HG02970 (cell line): ENCODE results near the gene BTN3A1.
A peak's percentile ranks its signal among the peaks of the same experiment; 100 is the strongest.
"Not testable (repeated sequence)": the region's sequence is repeated elsewhere in the genome, so short reads cannot be mapped to it uniquely, and the experiment has no call there.

Experiments used
- ATAC-seq: cut with Tn5 transposase; IDR thresholded peaks from one replicate; pipeline ENCODE4 v1.9.1; 2021; ENCODE audit warnings: mild to moderate bottlenecking, moderate library complexity, moderate number of reproducible peaks; ENCODE audit not compliant: unreplicated experiment, low FRiP score

The BTN3A1 gene

DNA sequence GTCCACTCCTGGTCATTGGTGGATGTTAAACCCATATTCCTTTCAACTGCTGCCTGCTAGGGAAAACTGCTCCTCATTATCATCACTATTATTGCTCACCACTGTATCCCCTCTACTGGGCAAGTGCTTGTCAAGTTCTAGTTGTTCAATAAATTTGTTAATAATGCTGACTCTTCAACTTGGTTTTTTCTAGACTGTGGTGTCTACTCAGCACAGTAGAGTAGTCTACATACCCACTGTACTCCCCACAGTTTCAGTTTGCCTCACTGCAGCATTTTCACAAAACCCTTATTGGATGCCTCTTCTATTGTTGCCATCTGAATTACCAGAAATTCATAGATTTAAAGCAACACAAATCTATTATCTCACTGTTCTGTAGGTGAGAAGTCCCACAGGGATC, 23.9 kb upstream of the BTN3A1 start:
- not testable (repeated sequence) for ATAC-seq

DNA sequence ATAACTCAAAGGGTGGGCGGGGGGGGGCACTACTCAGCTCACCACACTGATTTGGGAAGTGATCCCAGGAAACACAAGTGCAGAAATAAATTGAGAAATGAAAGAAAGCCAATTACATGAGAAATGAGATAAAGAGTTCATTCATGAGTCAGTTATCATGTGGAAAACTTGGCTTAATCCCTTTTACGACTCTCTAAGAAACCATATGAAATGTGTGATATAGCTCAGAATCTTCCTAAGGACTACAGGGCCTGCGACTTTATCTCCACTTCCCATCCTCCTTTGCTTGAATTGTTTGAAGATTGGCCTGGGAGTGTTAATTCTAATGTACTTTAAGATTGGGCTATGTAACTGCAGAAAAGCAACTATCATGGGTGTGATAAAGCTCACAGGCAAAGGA, 22.8 kb upstream of the BTN3A1 start:
- no peak for ATAC-seq

DNA sequence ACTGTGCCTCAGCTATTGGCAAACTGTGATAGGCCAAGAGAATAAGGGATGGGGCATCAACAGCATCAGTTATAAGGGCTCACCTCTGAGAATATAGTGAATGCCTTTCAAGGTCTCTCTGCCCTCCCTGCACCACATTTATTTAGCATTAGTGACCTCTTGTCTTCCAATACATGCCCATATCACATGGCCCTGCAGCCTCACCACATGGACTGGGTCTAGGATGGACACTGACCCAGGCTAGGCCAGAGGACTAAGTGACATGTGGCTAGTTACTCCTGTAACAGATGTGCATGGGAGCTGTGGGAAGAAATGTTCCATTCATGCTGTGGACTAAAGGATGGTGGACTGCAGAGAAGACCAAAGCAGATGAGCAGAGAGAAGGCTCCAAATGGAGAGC, 22.3 kb upstream of the BTN3A1 start:
- ATAC-seq = no peak

- ATAC-seq = no peak
Observed at GRCh38 chr6:26380256-26380655, 21.8 kb upstream of the BTN3A1 start.

GRCh38 chr6:26382121-26382520, 20.0 kb upstream of the BTN3A1 start:
- ATAC-seq = no peak

- ATAC-seq = no peak
Observed at GRCh38 chr6:26383624-26384417, 18.3 kb upstream of the BTN3A1 start.

DNA sequence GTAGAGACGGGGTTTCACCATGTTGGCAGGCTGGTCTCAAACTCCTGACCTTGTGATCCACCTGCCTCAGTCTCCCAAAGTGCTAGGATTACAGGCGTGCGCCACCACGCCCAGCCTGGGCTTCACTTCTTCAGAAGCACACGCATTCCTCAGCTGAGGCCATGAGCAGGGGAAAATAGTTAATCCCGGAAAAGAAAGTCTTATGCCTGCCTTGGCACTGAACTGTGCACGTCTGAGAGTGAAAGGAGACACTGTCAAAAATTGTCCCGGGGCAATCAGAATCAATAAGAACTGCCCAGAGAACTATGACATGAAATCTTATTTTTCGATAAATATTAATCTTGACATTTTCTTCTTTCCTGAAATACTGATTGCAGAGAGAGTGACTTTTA, 16.3 kb upstream of the BTN3A1 start:
- ATAC-seq = no peak

- ATAC-seq = no peak
Observed at GRCh38 chr6:26387565-26387964, 14.5 kb upstream of the BTN3A1 start.

DNA sequence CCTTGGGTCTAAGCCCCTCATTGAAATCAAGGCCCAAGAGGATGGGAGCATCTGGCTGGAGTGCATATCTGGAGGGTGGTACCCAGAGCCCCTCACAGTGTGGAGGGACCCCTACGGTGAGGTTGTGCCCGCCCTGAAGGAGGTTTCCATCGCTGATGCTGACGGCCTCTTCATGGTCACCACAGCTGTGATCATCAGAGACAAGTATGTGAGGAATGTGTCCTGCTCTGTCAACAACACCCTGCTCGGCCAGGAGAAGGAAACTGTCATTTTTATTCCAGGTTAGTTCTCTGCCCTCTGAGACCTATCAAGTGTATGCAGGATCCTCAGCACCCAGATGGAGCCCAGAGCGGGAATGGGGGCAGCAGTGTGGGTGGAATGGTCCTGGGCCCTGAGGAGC, 14.1 kb upstream of the BTN3A1 start:
- no peak for ATAC-seq

- no peak for ATAC-seq
Observed at GRCh38 chr6:26388441-26388840, 13.6 kb upstream of the BTN3A1 start.

DNA sequence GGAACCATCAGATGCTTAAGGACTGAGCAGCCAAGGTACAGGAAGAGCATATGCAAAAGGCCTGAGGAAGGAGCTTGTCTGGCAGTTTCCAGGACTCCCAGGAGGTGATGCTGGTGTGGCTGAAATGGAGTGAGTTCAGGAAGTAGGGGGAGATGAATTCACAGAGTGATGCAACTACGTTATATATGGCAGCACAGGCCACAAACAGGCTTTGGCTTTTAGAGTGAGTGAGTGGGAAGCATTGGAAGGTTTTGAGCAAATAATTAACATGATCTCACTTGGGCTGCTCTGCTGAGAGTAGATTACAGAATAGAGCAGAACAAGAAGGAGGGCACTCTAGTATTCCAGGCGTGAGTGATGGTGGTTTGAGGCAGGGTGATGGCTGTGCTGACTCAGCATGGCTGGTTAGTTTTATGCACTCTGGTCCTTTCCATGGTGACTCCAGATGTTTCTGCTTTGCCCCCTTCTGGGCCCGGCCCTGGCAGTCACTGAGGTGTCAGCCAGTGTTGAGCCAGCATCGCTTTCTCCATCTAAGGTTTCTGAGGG, 12.7 kb upstream of the BTN3A1 start:
- ATAC-seq = no peak

GRCh38 chr6:26390531-26390930, 11.5 kb upstream of the BTN3A1 start:
- no peak for ATAC-seq

GRCh38 chr6:26392932-26393636, 9.0 kb upstream of the BTN3A1 start:
- ATAC-seq = no peak

DNA sequence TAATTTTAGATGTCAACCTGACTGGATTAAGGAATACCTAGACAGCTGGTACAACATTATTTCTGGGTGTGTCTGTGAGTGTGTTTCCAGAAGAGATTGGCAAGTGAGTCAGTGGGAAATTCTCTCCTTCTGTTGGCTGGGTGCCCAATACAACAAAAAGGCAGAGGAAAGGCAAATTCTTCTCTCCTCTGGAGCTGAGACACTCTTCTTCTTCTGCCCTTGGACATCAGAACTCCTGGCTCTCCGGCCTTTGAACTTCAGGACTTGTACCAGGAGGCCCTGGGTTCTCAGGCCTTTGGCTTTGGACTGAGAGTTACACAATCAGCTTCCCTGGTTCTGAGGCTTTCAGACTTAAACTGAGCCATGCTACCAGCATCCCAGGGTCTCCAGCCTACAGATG, 7.8 kb upstream of the BTN3A1 start:
- ATAC-seq = no peak

DNA sequence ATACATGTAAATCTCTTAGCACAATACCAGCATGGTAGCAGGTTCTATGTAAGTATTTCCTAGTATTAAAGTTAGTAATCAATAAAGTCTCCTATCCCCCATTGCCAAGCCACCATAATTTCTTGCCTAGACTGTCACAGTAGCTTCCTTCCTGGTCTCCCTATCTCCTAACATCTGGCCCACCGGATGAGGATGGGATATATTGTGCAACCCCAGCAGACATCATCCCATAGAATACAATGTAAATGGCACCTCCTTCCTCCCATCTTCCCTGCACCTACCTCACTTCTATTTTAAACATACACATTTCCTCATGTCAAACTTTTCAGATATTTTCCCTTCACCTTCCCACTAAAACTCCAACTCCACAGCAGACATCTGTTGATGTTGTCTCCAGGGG, 3.5 kb upstream of the BTN3A1 start:
- no peak for ATAC-seq

GRCh38 chr6:26400626-26401025, 1.4 kb upstream of the BTN3A1 start:
- no peak for ATAC-seq

DNA sequence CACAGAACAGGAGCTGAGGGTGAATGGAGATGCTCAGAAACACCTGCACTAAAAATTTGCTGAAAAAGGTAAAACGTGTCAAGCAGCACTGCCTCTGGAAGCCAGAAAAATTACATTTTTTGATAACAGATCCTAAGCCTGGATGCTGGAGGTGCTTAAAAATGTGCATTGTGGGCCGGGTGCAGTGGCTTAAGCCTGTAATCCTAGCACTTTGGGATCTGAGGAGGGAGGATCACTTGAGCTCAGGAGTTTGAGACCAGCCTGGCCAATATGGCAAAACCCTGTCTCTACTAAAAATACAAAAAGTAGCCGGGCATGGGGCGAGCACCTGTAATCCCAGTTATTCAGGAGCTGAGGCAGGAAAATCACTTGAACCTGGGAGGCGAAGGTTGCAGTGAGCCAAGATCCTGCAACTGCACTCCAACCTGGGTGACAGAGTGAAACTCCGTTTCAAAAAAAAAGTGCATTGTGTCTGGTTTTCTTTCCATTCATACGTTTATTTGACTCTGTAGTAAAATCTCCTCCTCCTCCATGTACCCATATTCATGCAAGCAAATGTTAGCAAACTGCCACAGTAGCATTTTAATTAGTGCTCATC, 587 bp upstream of the BTN3A1 start:
- peak; percentile 14 for ATAC-seq

DNA sequence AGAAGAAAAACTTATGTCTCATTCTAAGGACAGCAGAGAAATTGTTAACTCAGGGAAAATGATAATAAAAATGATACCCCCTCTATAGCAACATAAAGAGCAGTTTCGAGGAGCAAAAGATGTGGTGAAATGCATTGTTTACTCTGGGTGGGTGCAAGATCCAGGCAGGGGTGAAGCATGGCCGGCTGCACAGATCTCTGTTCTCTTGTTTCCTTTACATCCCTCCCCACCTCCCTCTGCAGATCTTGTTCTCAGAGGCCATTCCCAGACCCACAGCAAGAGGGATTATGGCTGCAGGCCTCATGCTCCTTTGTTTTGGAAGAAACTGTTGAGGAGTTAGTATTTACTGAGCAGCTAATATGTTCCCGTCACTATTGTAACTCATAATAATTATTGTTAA, 1.8 kb downstream of the BTN3A1 start:
- no peak for ATAC-seq

GRCh38 chr6:26404546-26404945, 2.5 kb downstream of the BTN3A1 start:
- no peak for ATAC-seq

GRCh38 chr6:26408828-26409730, 7.0 kb downstream of the BTN3A1 start:
- no peak for ATAC-seq
